GM12875 (cell line): ENCODE measurements around the gene HES2.

Experiments used
- H3K4me3 ChIP-seq: one replicate; pipeline ENCODE4 v1.5.1; 2011; ENCODE audit warnings: low read depth, low read length, control low read depth
- CTCF ChIP-seq: IDR thresholded peaks from 2 replicates; pipeline ENCODE4 v1.5.1; 2011; ENCODE audit warnings: low read depth, mild to moderate bottlenecking, control low read depth, inconsistent platforms, low read length, moderate library complexity, borderline replicate concordance; ENCODE audit not compliant: insufficient read depth

The HES2 gene

DNA sequence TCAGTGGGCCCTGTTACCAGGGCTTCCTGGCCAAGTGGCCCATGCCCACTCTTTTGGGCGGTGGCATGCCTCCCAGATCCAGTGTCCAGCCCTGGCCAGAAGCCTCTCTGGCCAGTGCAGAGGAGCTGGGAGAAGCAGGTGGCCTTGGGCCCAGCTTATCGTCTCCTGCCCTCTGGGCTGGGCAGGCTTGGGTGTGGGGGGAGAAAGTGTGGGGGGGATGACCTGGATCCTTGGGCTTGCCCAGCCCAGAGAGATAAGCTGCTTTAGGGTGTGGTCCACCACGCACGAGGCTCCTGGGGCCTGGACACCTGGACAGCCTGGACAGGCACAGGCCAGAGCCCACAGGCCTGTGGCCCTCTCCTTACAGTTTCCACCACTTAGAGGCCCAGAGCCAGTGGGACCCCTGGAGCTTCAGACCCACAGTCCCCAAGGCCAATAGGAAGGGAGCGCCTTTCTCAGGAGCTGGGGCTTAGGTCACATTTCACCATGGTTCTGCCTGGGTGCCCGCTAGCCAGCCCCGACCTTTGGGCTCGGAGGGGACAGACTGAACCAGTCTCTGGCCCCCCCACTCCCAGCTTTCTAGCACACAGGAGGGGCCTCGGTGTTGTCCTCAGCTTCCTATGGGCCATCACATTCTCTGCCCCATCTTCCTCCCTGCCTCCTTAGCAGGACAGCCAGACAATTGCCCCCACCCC, 6.7 kb upstream of the HES2 start:
- H3K4me3 ChIP-seq, result no peak overlapping the region
- TF ChIP-seq CTCF, result no peak

- no peak overlapping the region for H3K4me3 ChIP-seq
- TF ChIP-seq CTCF, result no peak
Observed at GRCh38 chr1:6425658-6426057, 5.9 kb upstream of the HES2 start.

DNA sequence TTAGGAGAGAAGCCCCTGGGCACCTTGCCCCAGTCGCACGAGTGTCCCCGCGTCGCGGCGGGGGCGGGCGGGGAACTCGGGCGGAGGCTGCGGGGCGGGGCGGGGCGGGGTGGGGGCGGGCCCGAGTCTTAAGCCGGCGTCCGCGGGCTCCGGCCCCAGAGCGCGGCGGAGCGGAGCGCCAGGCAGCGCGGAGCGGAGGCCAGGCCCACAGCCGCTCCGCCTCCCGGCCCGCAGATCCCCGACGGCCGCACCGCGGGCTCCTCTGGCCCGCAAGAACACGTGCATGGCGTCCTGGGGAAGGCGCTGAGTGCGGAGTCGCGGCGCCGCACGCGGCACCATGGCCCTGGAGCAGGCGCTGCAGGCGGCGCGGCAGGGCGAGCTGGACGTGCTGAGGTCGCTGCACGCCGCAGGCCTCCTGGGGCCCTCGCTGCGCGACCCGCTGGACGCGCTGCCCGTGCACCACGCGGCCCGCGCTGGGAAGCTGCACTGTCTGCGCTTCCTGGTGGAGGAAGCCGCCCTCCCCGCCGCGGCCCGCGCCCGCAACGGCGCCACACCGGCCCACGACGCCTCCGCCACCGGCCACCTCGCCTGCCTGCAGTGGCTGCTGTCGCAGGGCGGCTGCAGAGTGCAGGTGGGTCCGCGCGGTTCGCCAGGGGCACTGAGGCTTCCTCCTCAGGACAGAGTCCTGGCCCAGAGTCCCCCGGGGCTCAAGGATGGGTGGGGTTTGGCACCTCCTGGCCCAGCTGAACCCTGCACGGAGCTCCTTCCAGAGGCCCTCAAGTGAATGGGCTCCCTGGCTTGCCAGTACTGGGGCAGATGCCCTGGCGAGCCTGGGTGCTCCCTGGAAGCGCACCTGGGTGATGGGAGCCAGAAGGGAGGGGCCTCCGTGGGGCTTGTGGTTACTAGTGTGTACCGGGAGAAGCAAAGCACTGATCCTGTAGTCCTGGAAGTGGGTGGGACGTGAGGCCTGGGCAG, 5.2 kb upstream of the HES2 start, which contains the start of gene ESPN:
Gene ESPN, plus strand, starts transcription at position 158 of the 975 bp plus-strand sequence. Its CDS starts 180 bp downstream, at position 338.
- H3K4me3 ChIP-seq, result no peak within 1 kb of the TSS
- TF ChIP-seq CTCF, result no peak

DNA sequence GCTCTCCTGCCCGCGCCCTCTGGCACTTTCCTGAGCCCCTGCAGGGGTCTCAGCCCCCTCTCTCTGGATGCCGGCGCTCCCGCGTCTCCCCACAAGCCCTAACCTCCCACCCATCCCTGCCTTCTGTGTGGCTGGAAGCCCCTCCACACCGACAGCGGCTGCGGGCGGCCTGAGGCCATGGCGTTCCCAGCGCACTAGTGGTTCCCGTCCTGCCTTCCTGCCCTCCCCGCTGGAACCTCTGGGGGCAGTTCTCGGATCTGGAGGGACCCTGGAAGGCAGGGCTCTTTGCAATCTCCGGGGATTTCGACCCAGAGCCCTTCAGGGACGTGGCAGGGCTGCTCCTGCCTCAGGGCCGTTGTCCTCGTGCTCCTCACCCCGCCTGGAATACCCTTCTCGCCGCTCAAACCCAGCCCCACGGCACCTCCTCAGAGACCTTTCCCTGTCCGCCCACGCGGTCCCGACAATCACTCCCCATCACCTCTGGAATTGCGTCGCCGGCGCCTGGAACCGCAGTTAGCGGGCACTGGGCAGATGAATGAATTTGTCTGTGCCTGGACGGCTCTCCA, 4.4 kb upstream of the HES2 start:
- no peak for TF ChIP-seq CTCF
- H3K4me3 ChIP-seq, result no peak overlapping the region

DNA sequence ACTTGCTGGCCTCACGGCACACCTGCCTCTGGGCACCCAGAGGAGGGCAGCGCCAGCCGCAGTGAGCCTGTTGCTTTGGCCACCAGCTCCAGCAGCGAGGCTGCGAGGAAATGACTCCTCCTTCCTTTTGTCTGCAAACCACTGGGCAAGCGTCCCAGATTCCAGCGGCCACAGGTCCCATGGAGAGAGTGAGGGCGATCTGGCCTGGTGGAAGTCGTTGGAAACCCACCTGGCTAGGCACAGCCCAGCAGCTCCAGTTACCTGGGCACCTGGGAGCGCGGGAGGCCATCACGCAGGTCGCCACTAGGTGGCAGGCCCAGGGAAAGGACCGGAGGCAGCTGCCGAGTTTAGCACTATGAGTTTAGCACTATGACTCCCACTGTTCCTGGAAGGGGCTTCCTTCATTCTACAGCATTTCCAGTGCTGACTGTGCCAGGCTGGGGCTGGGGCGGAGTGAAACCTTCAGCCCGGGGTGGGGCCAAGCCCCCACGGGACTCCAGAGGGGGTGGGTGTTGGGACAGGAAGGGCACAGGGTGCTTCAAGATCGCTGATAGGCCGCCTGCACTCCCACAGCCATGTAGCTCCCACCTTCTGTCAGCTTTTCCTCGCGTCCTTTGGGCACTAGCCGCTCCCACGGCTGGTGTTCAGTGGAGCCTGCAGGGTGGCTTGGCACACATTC, 3.7 kb upstream of the HES2 start:
- no peak overlapping the region for H3K4me3 ChIP-seq
- TF ChIP-seq CTCF, result peak; percentile 96

DNA sequence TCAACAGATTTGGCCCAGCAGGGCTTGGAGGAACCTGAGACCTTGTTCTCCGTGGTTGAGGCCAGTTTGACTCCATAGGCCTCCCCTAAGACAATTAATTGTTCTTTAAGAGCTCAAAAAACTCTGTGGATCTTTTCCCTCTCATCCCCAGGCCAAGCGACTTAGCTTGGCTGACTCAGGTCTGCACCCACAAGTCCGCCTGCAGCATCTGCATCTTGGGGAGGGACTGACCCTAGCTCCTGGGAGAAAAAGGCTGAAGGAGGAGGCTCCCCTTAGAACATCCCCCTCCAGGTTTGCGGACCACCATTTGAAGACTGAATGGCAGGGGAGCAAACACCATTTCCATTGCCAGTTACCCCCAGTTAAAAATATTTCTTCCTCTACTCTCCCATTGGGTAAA, 1.5 kb upstream of the HES2 start:
- no peak overlapping the region for H3K4me3 ChIP-seq
- TF ChIP-seq CTCF, result no peak
